Keratinocyte (primary cell): ENCODE data around the gene PRXL2B. TPM values are rescaled to one million over a fixed set of nuclear protein-coding genes. Genes with fewer than 3 reads are reported as not detected.

ENCODE experiments used
- DNase-seq: peaks from one replicate; pipeline ENCODE4 v3.0.0-alpha.2; 2011; ENCODE audit warnings: low read depth, missing footprints, low spot score
- FAIRE-seq: peaks from 2 replicates; lab custom pipeline; 2011; peaks lifted over from hg19 to GRCh38; lab: Jason Lieb, UNC
- H2AFZ ChIP-seq: 2 replicates; pipeline ENCODE4 v1.6.0; 2012; ENCODE audit warnings: low read length, control low read depth, inconsistent platforms; ENCODE audit not compliant: control insufficient read depth
- H3K27ac ChIP-seq: 2 replicates; pipeline ENCODE4 v1.5.1; 2011; ENCODE audit warnings: low read length; ENCODE audit not compliant: control insufficient read depth, insufficient read depth
- H3K27me3 ChIP-seq: 3 replicates; pipeline ENCODE4 v1.6.0; 2011; ENCODE audit warnings: low read length; ENCODE audit not compliant: control insufficient read depth, insufficient read depth; ENCODE audit errors: extremely low read depth
- H3K36me3 ChIP-seq, 2 experiments: 2 replicates in 1 of 2; 3 replicates in 1 of 2; pipeline ENCODE4 v1.5.1; 2011; ENCODE audit warnings: low read length in 2 of 2, mild to moderate bottlenecking in 1 of 2; ENCODE audit not compliant: control insufficient read depth in 2 of 2, insufficient read depth in 2 of 2; ENCODE audit errors: extremely low read depth in 1 of 2
- H3K4me1 ChIP-seq: 3 replicates; pipeline ENCODE4 v1.5.1; 2011; ENCODE audit warnings: low read length; ENCODE audit not compliant: control insufficient read depth, insufficient read depth; ENCODE audit errors: extremely low read depth
- H3K4me2 ChIP-seq: 3 replicates; pipeline ENCODE4 v1.6.0; 2011; ENCODE audit warnings: low read depth, low read length; ENCODE audit not compliant: control insufficient read depth, insufficient read depth; ENCODE audit errors: extremely low read depth
- H3K4me3 ChIP-seq, 3 experiments: fragments of 200-600 bp in 1 of 3; sonication (generic) in 1 of 3; 2 replicates in 2 of 3; 3 replicates in 1 of 3; pipeline ENCODE4 v1.5.1; 2011 to 2016; ENCODE audit warnings: low read length in 3 of 3, mild to moderate bottlenecking in 3 of 3, control low read depth in 2 of 3, inconsistent platforms in 1 of 3, low read depth in 1 of 3, mixed read lengths in 1 of 3, mixed run types in 1 of 3, moderate library complexity in 1 of 3; ENCODE audit not compliant: control insufficient read depth in 2 of 3, insufficient read depth in 2 of 3; ENCODE audit errors: extremely low read depth in 1 of 3
- H3K79me2 ChIP-seq: 2 replicates; pipeline ENCODE4 v1.6.0; 2012; ENCODE audit warnings: low read length; ENCODE audit not compliant: control insufficient read depth, insufficient read depth
- H3K9ac ChIP-seq: 3 replicates; pipeline ENCODE4 v1.6.0; 2011; ENCODE audit warnings: low read length; ENCODE audit not compliant: control insufficient read depth, insufficient read depth; ENCODE audit errors: extremely low read depth
- H3K9me1 ChIP-seq: 3 replicates; pipeline ENCODE4 v1.6.0; 2011; ENCODE audit warnings: low read length; ENCODE audit not compliant: control insufficient read depth, insufficient read depth; ENCODE audit errors: extremely low read depth
- H3K9me3 ChIP-seq: 2 replicates; pipeline ENCODE4 v1.5.1; 2012; ENCODE audit warnings: low read depth, low read length; ENCODE audit not compliant: control insufficient read depth
- H4K20me1 ChIP-seq: 3 replicates; pipeline ENCODE4 v1.6.0; 2011; ENCODE audit warnings: low read length; ENCODE audit not compliant: control insufficient read depth, insufficient read depth; ENCODE audit errors: extremely low read depth
- CTCF ChIP-seq, 3 experiments: IDR thresholded peaks in 1 of 3; conservative IDR thresholded peaks in 1 of 3; optimal IDR thresholded peaks in 1 of 3; 2 replicates in 2 of 3; 3 replicates in 1 of 3; pipeline versions ENCODE3 to v1.5.1; 2011; ENCODE audit warnings: low read length in 3 of 3, mild to moderate bottlenecking in 3 of 3, moderate library complexity in 2 of 3, control low read depth in 1 of 3, inconsistent platforms in 1 of 3; ENCODE audit not compliant: insufficient read depth in 2 of 3; ENCODE audit errors: extremely low read depth in 1 of 3
- EZH2 ChIP-seq: IDR thresholded peaks from one replicate; pipeline ENCODE4 v1.6.1; 2012; ENCODE audit warnings: inconsistent platforms, mild to moderate bottlenecking, low read length, moderate library complexity
- dilution Hi-C: fragments of 300-500 bp; cut with MboI; formaldehyde crosslinking; loops from one replicate; pipeline ENCODE4 v1.7.0; 2020; ENCODE audit warnings: low sequenced_read_pairs; ENCODE audit not compliant: extremely low pct_ligation_motif_present
- polyA plus RNA-seq, 5 experiments: library from polyadenylated mRNA; depleted of rRNA in 3 of 5; stranded (reverse) in 3 of 5; stranded (forward) in 1 of 5; unstranded in 1 of 5; fragments of >200 nt; gene quantifications; 1 replicate in 1 of 5; 2 replicates in 3 of 5; 3 replicates in 1 of 5; pipeline versions ENCODE4 v1.2.1 to v1.2.3, GENCODE V29; 2011 to 2012; ENCODE audit warnings: missing spikeins in 2 of 5, low read depth in 1 of 5, low replicate concordance in 1 of 5

Gene PRXL2B
- polyA plus RNA-seq, 1 donor (not counting 4 experiments of a cell fraction or from before 2014, with no cell fraction given): 11.4 TPM

- Histone ChIP-seq H3K4me3 (no peak overlapping the region), H3K79me2 (no peaks in the 10 kb centered on the region), H3K27ac (no peak overlapping the region), H3K9ac (no peak overlapping the region), H3K4me1 (no peaks in the 10 kb centered on the region), H3K27me3 (peaks cover 21% of the 10 kb centered on the region), H3K9me1 (no peaks in the 10 kb centered on the region), H3K36me3 (no peaks in the 10 kb centered on the region), H2AFZ (no peak overlapping the region), H3K9me3 (no peaks in the 10 kb centered on the region), H3K4me2 (no peak overlapping the region), H4K20me1 (no peaks in the 10 kb centered on the region)
- no peak for FAIRE-seq
- DNase-seq: no peak
- no peak for TF ChIP-seq CTCF (optimal IDR thresholded peaks at IDR 0.05 in 1 of 3, IDR thresholded peaks at IDR 0.05 in 1 of 3, conservative IDR thresholded peaks at IDR 0.05 in 1 of 3; ENCODE audit: extremely low read depth in 1 of 3, insufficient read depth in 2 of 3, low read length in 3 of 3)
- TF ChIP-seq EZH2: no peak
- dilution Hi-C loops: no loop called here
Observed at GRCh38 chr1:2564815-2565374, 21.7 kb upstream of the PRXL2B start.

GRCh38 chr1:2566101-2567045 is 20.2 kb upstream of the PRXL2B start:
- dilution Hi-C loops: no loop called here
- no peaks in the 10 kb centered on the region for H3K4me1 ChIP-seq
- H4K20me1 ChIP-seq: no peaks in the 10 kb centered on the region
- no peak overlapping the region for H2AFZ ChIP-seq
- H3K9ac ChIP-seq: no peak overlapping the region
- H3K9me1 ChIP-seq: no peaks in the 10 kb centered on the region
- no peaks in the 10 kb centered on the region for H3K9me3 ChIP-seq
- H3K27ac ChIP-seq: no peak overlapping the region
- H3K4me3 ChIP-seq: no peak overlapping the region
- DNase-seq (no peak), FAIRE-seq (no peak)
- H3K36me3 ChIP-seq: no peaks in the 10 kb centered on the region
- no peak for TF ChIP-seq CTCF (optimal IDR thresholded peaks at IDR 0.05 in 1 of 3, IDR thresholded peaks at IDR 0.05 in 1 of 3, conservative IDR thresholded peaks at IDR 0.05 in 1 of 3; ENCODE audit: extremely low read depth in 1 of 3, insufficient read depth in 2 of 3, low read length in 3 of 3)
- no peak for TF ChIP-seq EZH2
- H3K79me2 ChIP-seq: no peaks in the 10 kb centered on the region
- peaks cover 26% of the 10 kb centered on the region for H3K27me3 ChIP-seq
- H3K4me2 ChIP-seq: no peak overlapping the region
